ENCODE results near the gene SBF2.

SBF2 gene

DNA sequence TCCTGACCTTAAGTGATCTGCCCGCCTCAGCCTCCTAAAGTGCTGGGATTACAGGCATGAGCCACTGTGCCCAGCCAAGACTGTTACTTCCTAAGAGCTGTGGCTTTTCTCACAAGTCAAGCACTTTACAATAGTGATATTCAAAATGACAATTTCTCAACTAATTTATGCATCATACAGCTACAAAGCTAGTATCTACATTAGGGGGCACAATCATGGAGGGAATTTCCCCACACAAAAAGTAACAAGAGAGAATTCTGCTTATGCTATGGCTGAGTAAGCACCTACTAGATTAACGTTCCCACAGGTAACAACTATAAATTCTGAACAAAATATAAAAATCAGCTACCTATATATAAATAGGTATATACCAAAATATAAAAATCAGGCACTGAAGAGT, 72.7 kb downstream of the SBF2 start:
- FAIRE-seq = no peak
- no peak for DNase-seq (ENCODE audit: insufficient read length, low spot score)
- TF ChIP-seq POLR2A (IDR thresholded peaks at IDR 0.05; ENCODE audit: low read depth, low read length) (no peak), SPI1 (IDR thresholded peaks at IDR 0.05; ENCODE audit: low read depth, low read length) (no peak), POU2F2 (IDR thresholded peaks at IDR 0.05; ENCODE audit: low read depth, low read length) (no peak), POLR2AphosphoS5 (IDR thresholded peaks at IDR 0.05; ENCODE audit: low read depth, low read length) (no peak), TAF1 (IDR thresholded peaks at IDR 0.05; ENCODE audit: low read depth, low read length) (no peak), PAX5 (IDR thresholded peaks at IDR 0.05; ENCODE audit: insufficient read depth, low read length, severe bottlenecking) (no peak)

DNA sequence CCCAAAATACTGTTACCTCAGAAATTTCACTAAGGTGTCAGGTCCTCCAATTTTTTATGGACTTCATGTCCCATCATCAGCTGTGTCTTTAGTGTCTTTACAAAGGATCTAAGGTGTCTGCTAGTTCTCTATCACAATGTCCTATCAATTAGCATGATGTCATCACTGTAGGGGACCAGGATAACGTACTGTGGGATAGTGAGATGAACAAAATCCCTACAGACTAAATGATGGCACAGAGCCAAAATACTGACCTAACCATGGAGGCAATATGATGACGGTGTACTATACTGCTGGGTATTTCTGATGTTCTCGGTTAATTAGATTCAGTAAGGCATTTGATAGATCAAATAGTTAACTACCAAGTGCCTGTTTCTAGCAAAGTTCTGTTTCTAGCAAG, 82.5 kb downstream of the SBF2 start:
- FAIRE-seq (no peak), DNase-seq (ENCODE audit: insufficient read length, low spot score) (no peak)
- TF ChIP-seq POU2F2 (IDR thresholded peaks at IDR 0.05; ENCODE audit: low read depth, low read length) (no peak), SPI1 (IDR thresholded peaks at IDR 0.05; ENCODE audit: low read depth, low read length) (no peak), TAF1 (IDR thresholded peaks at IDR 0.05; ENCODE audit: low read depth, low read length) (no peak), POLR2AphosphoS5 (IDR thresholded peaks at IDR 0.05; ENCODE audit: low read depth, low read length) (no peak), PAX5 (IDR thresholded peaks at IDR 0.05; ENCODE audit: insufficient read depth, low read length, severe bottlenecking) (no peak), POLR2A (IDR thresholded peaks at IDR 0.05; ENCODE audit: low read depth, low read length) (no peak)

DNA sequence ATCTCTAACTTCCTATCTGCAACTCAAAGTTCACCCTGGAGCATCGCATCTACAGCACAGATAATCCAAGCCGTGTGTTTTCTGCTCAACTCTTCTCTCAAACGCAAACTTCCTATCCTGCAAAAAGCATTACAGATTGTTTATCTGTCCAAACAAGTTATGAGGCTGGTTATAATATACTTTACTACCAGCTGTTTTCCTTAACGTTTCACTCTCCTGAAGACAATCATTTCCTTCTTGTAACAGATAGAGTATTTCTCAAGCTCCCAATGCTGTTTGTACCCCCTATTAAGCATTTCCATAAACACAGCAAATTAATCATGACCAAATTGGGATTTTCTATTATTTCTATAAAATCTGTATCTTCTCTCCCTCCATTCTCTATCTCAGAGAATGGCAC, 84.7 kb downstream of the SBF2 start:
- TF ChIP-seq POLR2A (IDR thresholded peaks at IDR 0.05; ENCODE audit: low read depth, low read length) (no peak), PAX5 (IDR thresholded peaks at IDR 0.05; ENCODE audit: insufficient read depth, low read length, severe bottlenecking) (no peak), SPI1 (IDR thresholded peaks at IDR 0.05; ENCODE audit: low read depth, low read length) (no peak), TAF1 (IDR thresholded peaks at IDR 0.05; ENCODE audit: low read depth, low read length) (no peak), POU2F2 (IDR thresholded peaks at IDR 0.05; ENCODE audit: low read depth, low read length) (no peak), POLR2AphosphoS5 (IDR thresholded peaks at IDR 0.05; ENCODE audit: low read depth, low read length) (no peak)
- no peak for FAIRE-seq
- no peak for DNase-seq (ENCODE audit: insufficient read length, low spot score)

DNA sequence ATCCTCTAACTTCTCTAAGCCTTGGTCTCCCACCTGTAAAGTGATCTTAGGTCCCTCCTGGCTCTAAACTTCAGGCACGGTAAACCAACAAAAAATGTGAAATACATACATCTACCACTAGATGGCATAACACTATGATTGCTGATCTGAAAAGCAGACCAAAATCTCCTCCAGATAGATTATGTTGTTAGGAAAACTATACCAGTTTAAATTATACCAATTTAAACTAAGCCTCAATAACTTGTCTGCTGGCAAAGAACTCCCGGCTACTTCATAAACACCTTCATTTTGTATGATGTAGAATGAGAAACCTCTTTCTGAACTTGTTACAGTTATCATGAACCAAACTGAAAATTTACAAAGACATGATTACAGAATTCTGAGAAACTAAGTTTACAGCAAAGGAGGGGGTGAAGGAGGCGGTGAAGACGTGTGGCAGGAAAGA, 85.9 kb downstream of the SBF2 start:
- TF ChIP-seq TAF1 (IDR thresholded peaks at IDR 0.05; ENCODE audit: low read depth, low read length) (no peak), SPI1 (IDR thresholded peaks at IDR 0.05; ENCODE audit: low read depth, low read length) (no peak), POLR2AphosphoS5 (IDR thresholded peaks at IDR 0.05; ENCODE audit: low read depth, low read length) (no peak), PAX5 (IDR thresholded peaks at IDR 0.05; ENCODE audit: insufficient read depth, low read length, severe bottlenecking) (no peak), POLR2A (IDR thresholded peaks at IDR 0.05; ENCODE audit: low read depth, low read length) (no peak), POU2F2 (IDR thresholded peaks at IDR 0.05; ENCODE audit: low read depth, low read length) (no peak)
- FAIRE-seq (peak; percentile 81), DNase-seq (ENCODE audit: insufficient read length, low spot score) (no peak)

DNA sequence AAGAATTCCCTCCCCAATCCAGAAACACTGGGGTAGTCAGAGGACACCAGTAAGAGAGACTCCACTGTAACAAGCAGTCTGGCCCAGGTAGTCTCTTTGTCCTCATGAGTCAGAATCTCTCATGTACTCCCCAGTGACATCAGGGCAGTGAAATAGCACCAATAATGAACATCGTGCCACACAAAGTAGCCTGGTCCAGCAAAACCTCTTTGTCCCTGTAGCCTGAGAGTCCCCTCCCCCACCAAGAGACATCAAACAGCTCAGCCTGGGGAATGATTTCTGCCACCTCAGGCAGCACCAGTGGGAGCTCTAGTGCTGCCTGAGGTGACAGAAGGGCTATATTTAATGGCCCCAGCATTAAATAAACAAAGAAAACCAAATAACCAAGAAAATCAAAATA, 88.1 kb downstream of the SBF2 start:
- DNase-seq (ENCODE audit: insufficient read length, low spot score) = no peak
- FAIRE-seq = no peak
- TF ChIP-seq POLR2A (IDR thresholded peaks at IDR 0.05; ENCODE audit: low read depth, low read length) (no peak), PAX5 (IDR thresholded peaks at IDR 0.05; ENCODE audit: insufficient read depth, low read length, severe bottlenecking) (no peak), POU2F2 (IDR thresholded peaks at IDR 0.05; ENCODE audit: low read depth, low read length) (no peak), POLR2AphosphoS5 (IDR thresholded peaks at IDR 0.05; ENCODE audit: low read depth, low read length) (no peak), SPI1 (IDR thresholded peaks at IDR 0.05; ENCODE audit: low read depth, low read length) (no peak), TAF1 (IDR thresholded peaks at IDR 0.05; ENCODE audit: low read depth, low read length) (no peak)

DNA sequence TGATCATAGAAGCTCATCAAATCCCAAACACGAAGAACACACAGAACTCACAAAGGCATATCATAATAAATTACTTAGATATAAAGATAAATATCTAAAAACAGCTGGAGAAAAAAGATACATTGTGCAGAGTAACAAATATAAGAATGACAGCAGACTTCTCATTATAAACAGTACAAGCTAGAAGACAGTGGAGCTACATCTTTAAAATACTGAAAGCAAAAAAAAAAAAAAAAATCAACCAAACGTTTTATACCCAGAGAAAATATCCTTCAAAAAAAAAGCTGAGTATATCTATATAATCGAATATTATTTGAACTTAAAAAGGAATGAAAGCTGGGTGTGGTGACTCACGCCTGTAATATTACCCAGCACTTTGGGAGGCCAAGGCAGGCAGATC, 90.0 kb downstream of the SBF2 start:
- FAIRE-seq = no peak
- no peak for DNase-seq (ENCODE audit: insufficient read length, low spot score)
- TF ChIP-seq POLR2A (IDR thresholded peaks at IDR 0.05; ENCODE audit: low read depth, low read length) (no peak), TAF1 (IDR thresholded peaks at IDR 0.05; ENCODE audit: low read depth, low read length) (no peak), POU2F2 (IDR thresholded peaks at IDR 0.05; ENCODE audit: low read depth, low read length) (no peak), SPI1 (IDR thresholded peaks at IDR 0.05; ENCODE audit: low read depth, low read length) (no peak)

DNA sequence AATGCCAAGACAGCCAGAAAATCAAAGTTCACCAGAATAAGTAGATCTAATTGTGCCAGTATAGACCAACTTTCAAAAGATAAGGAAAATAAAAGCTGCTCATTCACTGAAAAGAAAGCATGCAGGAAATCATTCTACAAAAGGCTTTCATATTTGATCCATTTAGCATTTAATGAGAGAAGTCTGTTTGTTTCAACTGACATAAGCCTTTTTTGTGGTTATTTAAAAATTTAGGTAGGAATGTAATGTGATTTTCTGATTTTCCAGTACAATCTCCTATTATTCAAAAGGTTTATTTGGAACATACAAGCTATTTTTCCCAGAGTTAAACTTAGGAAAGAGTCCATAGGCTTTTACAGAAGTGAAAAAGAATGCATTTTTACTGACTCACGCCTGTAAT, 92.7 kb downstream of the SBF2 start:
- FAIRE-seq (no peak), DNase-seq (ENCODE audit: insufficient read length, low spot score) (no peak)
- TF ChIP-seq POLR2A (IDR thresholded peaks at IDR 0.05; ENCODE audit: low read depth, low read length) (no peak), POU2F2 (IDR thresholded peaks at IDR 0.05; ENCODE audit: low read depth, low read length) (no peak)

DNA sequence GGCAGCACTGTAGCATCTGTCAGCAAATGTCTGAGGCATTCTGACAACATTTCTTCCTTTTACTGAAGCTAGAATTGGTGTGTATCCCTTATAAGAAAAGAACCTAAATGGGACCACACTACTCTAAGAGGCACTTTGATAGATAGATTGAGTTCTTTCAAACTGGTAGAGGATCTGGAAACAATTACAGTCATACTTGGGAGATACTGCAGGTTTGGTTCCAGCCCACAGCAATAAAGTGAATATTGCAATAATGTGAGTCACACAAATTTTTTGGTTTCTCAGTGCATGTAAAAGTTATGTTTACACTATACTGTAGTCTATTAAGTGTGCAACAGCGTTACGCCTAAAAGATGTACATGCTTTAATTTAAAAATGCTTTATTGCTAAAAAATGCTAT, 96.9 kb downstream of the SBF2 start:
- no peak for FAIRE-seq
- TF ChIP-seq PAX5 (IDR thresholded peaks at IDR 0.05; ENCODE audit: insufficient read depth, low read length, severe bottlenecking) (no peak), TAF1 (IDR thresholded peaks at IDR 0.05; ENCODE audit: low read depth, low read length) (no peak), POLR2AphosphoS5 (IDR thresholded peaks at IDR 0.05; ENCODE audit: low read depth, low read length) (no peak)
- no peak for DNase-seq (ENCODE audit: insufficient read length, low spot score)

DNA sequence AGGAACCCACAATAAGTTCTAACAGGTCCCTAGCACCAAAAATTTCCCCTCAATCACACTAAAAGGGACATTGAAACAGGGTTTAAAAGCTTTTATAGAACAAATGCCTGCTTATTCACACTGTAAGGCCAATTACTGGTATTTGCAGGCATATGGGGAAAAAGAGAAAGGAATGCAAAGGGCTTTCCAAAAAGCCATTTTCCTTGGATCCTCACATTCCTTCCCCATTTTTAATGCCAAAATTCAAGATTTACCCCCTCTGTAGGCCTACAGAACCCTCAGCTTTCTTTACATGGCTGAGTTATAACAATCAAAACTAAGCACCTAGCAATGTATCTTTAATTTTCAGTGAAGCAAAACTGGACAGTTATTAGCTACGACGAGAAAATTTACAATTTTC, 102.0 kb downstream of the SBF2 start:
- FAIRE-seq = no peak
- no peak for TF ChIP-seq PAX5 (IDR thresholded peaks at IDR 0.05; ENCODE audit: insufficient read depth, low read length, severe bottlenecking)
- no peak for TF ChIP-seq POLR2A (IDR thresholded peaks at IDR 0.05; ENCODE audit: low read depth, low read length)
- TF ChIP-seq SPI1 (IDR thresholded peaks at IDR 0.05; ENCODE audit: low read depth, low read length) = no peak
- TF ChIP-seq TAF1 (IDR thresholded peaks at IDR 0.05; ENCODE audit: low read depth, low read length) = no peak
- TF ChIP-seq POLR2AphosphoS5 (IDR thresholded peaks at IDR 0.05; ENCODE audit: low read depth, low read length) = no peak

DNA sequence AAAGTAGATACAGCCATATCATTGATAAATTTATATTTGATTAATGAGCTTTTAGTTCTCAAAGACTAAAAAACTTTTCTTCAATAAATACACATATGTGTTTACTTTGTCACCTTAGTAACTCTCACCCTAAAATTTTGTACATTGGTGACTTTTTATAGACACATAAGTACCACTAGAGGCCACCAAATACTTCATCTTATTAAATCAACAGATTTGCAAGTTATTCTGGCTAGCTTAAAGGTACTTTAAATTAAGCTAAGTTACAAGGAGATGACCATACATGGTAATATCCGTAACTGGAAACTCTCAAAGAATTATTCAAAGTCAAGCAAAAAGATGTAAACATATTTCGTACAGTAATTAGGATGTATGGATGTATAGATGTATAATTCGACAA, 112.2 kb downstream of the SBF2 start:
- DNase-seq (ENCODE audit: insufficient read length, low spot score) (no peak), FAIRE-seq (no peak)
- no peak for TF ChIP-seq PAX5 (IDR thresholded peaks at IDR 0.05; ENCODE audit: insufficient read depth, low read length, severe bottlenecking)
- TF ChIP-seq POLR2AphosphoS5 (IDR thresholded peaks at IDR 0.05; ENCODE audit: low read depth, low read length) = no peak
- no peak for TF ChIP-seq SPI1 (IDR thresholded peaks at IDR 0.05; ENCODE audit: low read depth, low read length)
- TF ChIP-seq POLR2A (IDR thresholded peaks at IDR 0.05; ENCODE audit: low read depth, low read length) = no peak
- TF ChIP-seq POU2F2 (IDR thresholded peaks at IDR 0.05; ENCODE audit: low read depth, low read length) = no peak
- no peak for TF ChIP-seq TAF1 (IDR thresholded peaks at IDR 0.05; ENCODE audit: low read depth, low read length)

More for the DNA sequence above, 102.0 kb downstream of the SBF2 start:
- DNase-seq (ENCODE audit: insufficient read length, low spot score) = no peak
